ENCODE results near the gene FGD6.

The FGD6 gene

GRCh38 chr12:95217377-95218149 lies at the start of gene FGD6, which contains the start of gene VEZT:
Gene FGD6, minus strand, starts transcription at chr12:95217467. Its CDS starts 227 bp downstream, at chr12:95217240.
Gene VEZT, plus strand, starts transcription at chr12:95217807. Its CDS starts 44 bp downstream, at chr12:95217851.
- TF ChIP-seq, protein P1, sequence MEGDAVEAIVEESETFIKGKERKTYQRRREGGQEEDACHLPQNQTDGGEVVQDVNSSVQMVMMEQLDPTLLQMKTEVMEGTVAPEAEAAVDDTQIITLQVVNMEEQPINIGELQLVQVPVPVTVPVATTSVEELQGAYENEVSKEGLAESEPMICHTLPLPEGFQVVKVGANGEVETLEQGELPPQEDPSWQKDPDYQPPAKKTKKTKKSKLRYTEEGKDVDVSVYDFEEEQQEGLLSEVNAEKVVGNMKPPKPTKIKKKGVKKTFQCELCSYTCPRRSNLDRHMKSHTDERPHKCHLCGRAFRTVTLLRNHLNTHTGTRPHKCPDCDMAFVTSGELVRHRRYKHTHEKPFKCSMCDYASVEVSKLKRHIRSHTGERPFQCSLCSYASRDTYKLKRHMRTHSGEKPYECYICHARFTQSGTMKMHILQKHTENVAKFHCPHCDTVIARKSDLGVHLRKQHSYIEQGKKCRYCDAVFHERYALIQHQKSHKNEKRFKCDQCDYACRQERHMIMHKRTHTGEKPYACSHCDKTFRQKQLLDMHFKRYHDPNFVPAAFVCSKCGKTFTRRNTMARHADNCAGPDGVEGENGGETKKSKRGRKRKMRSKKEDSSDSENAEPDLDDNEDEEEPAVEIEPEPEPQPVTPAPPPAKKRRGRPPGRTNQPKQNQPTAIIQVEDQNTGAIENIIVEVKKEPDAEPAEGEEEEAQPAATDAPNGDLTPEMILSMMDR (conservative IDR thresholded peaks at IDR 0.05; ENCODE audit: low read length) = peak; percentile 58
- H3K4me3 ChIP-seq (ENCODE audit: low read length) = peak within 1 kb of the TSS; percentile 93
- peak; percentile 99 for DNase-seq (ENCODE audit: low read depth)

DNA sequence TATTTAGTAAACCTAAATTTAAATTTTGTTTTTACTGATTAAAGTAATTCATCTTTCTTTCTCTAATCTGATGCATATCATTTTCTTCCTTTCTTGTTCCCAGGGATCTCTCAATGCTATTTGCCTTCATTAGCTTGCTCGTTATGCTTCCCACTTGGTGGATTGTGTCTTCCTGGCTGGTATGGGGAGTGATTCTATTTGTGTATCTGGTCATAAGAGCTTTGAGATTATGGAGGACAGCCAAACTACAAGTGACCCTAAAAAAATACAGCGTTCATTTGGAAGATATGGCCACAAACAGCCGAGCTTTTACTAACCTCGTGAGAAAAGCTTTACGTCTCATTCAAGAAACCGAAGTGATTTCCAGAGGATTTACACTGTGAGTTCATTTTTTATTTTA lies 49.0 kb upstream of the FGD6 start:
- DNase-seq (ENCODE audit: low read depth) = no peak
- no peak overlapping the region for H3K4me3 ChIP-seq (ENCODE audit: low read length)
- TF ChIP-seq, protein P1 (conservative IDR thresholded peaks at IDR 0.05; ENCODE audit: low read length) = no peak

DNA sequence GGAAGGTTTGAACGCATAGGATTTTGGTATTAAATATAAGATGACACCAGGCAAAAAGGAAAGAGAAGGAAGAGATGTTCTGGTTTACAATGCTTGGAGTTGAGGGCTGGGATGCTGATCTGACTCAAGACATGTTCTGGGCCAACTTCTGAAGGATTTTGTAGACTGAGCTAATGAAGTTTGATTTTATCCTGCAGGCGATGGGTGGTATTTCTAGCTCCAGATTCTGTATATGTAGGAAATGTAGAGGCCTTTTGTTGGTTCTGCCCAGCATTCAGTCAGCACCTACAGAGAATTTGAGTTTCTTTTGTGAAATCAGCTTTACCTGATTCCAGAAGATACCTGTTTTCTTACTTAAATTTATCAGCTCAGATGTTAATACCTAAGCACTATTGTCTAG lies 48.5 kb upstream of the FGD6 start:
- DNase-seq (ENCODE audit: low read depth) = no peak
- TF ChIP-seq, protein P1 (conservative IDR thresholded peaks at IDR 0.05; ENCODE audit: low read length) = no peak
- H3K4me3 ChIP-seq (ENCODE audit: low read length) = no peak overlapping the region

DNA sequence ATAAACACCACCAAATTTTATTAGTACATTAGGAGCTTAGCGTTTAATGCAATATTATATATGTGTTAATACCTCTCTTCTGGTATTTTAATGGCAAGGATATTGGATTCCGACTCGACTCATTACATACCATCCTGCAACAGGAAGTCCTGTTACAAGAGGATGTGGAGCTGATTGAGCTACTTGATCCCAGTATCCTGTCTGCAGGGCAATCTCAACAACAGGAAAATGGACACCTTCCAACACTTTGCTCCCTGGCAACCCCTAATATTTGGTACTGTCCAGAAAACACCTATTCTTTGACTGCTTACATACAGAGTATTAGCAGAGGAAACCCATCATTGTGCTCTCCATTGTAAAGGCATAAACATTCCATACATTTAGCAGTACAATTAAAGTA lies 45.5 kb upstream of the FGD6 start:
- no peak for DNase-seq (ENCODE audit: low read depth)
- TF ChIP-seq, protein P1 (conservative IDR thresholded peaks at IDR 0.05; ENCODE audit: low read length) = no peak

GRCh38 chr12:95261109-95261508 lies 43.8 kb upstream of the FGD6 start:
- TF ChIP-seq, protein P1 (conservative IDR thresholded peaks at IDR 0.05; ENCODE audit: low read length) = no peak
- no peak overlapping the region for H3K4me3 ChIP-seq (ENCODE audit: low read length)
- no peak for DNase-seq (ENCODE audit: low read depth)

More for the DNA sequence above, 45.5 kb upstream of the FGD6 start:
- H3K4me3 ChIP-seq (ENCODE audit: low read length) = no peak overlapping the region

DNA sequence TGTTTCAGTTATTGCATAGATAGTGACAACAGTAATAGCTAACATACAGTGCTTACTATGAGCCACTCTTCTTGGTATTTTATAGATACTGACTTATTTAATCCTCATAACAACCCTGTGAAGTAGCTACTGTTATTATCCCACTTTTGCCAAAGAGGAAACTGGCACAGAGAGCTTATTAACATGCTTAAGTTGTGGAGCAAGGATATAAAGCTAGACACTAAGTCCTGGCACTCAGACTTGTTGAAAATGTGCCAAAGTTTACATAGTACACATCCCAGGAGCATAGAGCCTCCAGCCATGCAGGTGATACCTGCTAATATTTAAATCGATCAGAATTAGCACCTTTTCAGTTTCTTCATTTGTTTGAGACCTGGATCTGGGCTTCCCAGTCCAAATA lies 42.1 kb upstream of the FGD6 start:
- TF ChIP-seq, protein P1 (conservative IDR thresholded peaks at IDR 0.05; ENCODE audit: low read length) = no peak
- no peak overlapping the region for H3K4me3 ChIP-seq (ENCODE audit: low read length)
- no peak for DNase-seq (ENCODE audit: low read depth)

GRCh38 chr12:95258803-95259202 lies 41.5 kb upstream of the FGD6 start:
- H3K4me3 ChIP-seq (ENCODE audit: low read length) = no peak overlapping the region
- no peak for DNase-seq (ENCODE audit: low read depth)
- TF ChIP-seq, protein P1 (conservative IDR thresholded peaks at IDR 0.05; ENCODE audit: low read length) = no peak

All from AG10803 (cell line).